GM12878 (cell line): ENCODE measurements around the gene PPT1. TPM values are rescaled to one million over a fixed set of nuclear protein-coding genes. Genes with fewer than 3 reads are reported as not detected.

Experiments used
- ATAC-seq: fragments of 200-7000 bp; cut with Tn5 transposase; 3 replicates; pipeline ENCODE4 v1.9.1; 2020; ENCODE audit warnings: mild to moderate bottlenecking, moderate library complexity
- BruUV-seq: library from RNA; stranded (reverse); fragments of 400-500 nt; replicated peaks from 2 replicates; lab custom pipeline; 2021; lab: Mats Ljungman, UMichigan
- CTCF ChIA-PET: fragments of 300-600 bp; sonication (Branson Sonifier 250); formaldehyde crosslinking; extraction: SDS; loops from one replicate; lab custom pipeline; 2021; ENCODE audit warnings: inconsistent platforms; lab: Yijun Ruan, JAX
- POLR2A ChIA-PET: fragments of 350-600 bp; formaldehyde crosslinking; extraction: SDS; loops from one replicate; lab custom pipeline; 2021; ENCODE audit warnings: inconsistent platforms; lab: Charles Lee
- RAD21 ChIA-PET: fragments of 300-600 bp; sonication (Branson Sonifier 250); formaldehyde crosslinking; loops from one replicate; lab custom pipeline; 2023; ENCODE audit warnings: antibody characterized with exemption; ENCODE audit not compliant: unreplicated experiment; lab: Charles Lee
- SMC1A ChIA-PET: fragments of 300-600 bp; sonication (Branson Sonifier 250); formaldehyde crosslinking; loops from one replicate; lab custom pipeline; 2023; ENCODE audit not compliant: unreplicated experiment, uncharacterized antibody; lab: Charles Lee
- DNase-seq: peaks from one replicate; pipeline ENCODE4 v3.0.0-alpha.2; 2011; ENCODE audit warnings: low read depth, low spot score
- FAIRE-seq: peaks from 3 replicates; lab custom pipeline; 2011; peaks lifted over from hg19 to GRCh38; lab: Jason Lieb, UNC
- H2AFZ ChIP-seq: 2 replicates; pipeline ENCODE4 v1.6.0; 2011; ENCODE audit warnings: low read depth, low read length, control low read depth; ENCODE audit not compliant: control insufficient read depth
- H3K27ac ChIP-seq: 2 replicates; pipeline ENCODE4 v1.5.1; 2011; ENCODE audit warnings: control low read depth; ENCODE audit not compliant: control insufficient read depth, insufficient read depth
- H3K27me3 ChIP-seq, 2 experiments: replicated peaks in 1 of 2; 2 replicates each; pipeline versions ENCODE4 v1.6.0 to v1.6.1; 2011; ENCODE audit warnings: low read length in 1 of 2; ENCODE audit not compliant: control insufficient read depth in 2 of 2, insufficient read depth in 2 of 2
- H3K36me3 ChIP-seq, 2 experiments: 2 replicates each; pipeline ENCODE4 v1.5.1; 2011; ENCODE audit warnings: low read length in 1 of 2; ENCODE audit not compliant: control insufficient read depth in 2 of 2, insufficient read depth in 2 of 2
- H3K4me1 ChIP-seq: 2 replicates; pipeline ENCODE4 v1.6.1; 2011; ENCODE audit warnings: mild to moderate bottlenecking, low read length, moderate library complexity, mixed read lengths; ENCODE audit not compliant: control insufficient read depth, insufficient read depth
- H3K4me2 ChIP-seq: 2 replicates; pipeline ENCODE4 v1.6.0; 2011; ENCODE audit warnings: control low read depth; ENCODE audit not compliant: control insufficient read depth, insufficient read depth
- H3K4me3 ChIP-seq: fragments of 200-600 bp; sonication (generic); 2 replicates; pipeline ENCODE4 v1.5.1; 2016
- H3K79me2 ChIP-seq: 2 replicates; pipeline ENCODE4 v1.6.0; 2011; ENCODE audit warnings: low read length; ENCODE audit not compliant: control insufficient read depth, insufficient read depth
- H3K9ac ChIP-seq: 2 replicates; pipeline ENCODE4 v1.8.0; 2011; ENCODE audit warnings: low read length, control low read depth, mixed read lengths; ENCODE audit not compliant: control insufficient read depth, insufficient read depth
- H3K9me3 ChIP-seq: replicated peaks from 3 replicates; pipeline ENCODE4 v1.5.1; 2011; ENCODE audit warnings: mild to moderate bottlenecking, low read length; ENCODE audit not compliant: control insufficient read depth, insufficient read depth
- H4K20me1 ChIP-seq: 2 replicates; pipeline ENCODE4 v1.6.0; 2011; ENCODE audit not compliant: control insufficient read depth, insufficient read depth
- BHLHE40 ChIP-seq, 2 experiments: fragments of 450-650 bp in 1 of 2; IDR thresholded peaks; 2 replicates each; pipeline ENCODE4 v1.6.1; 2011 to 2017; ENCODE audit warnings: low read depth in 2 of 2, borderline replicate concordance in 1 of 2, improper control_type of control experiment in 1 of 2, low read length in 1 of 2, mild to moderate bottlenecking in 1 of 2
- EGR1 ChIP-seq, 2 experiments: IDR thresholded peaks; 1 replicate in 1 of 2; 2 replicates in 1 of 2; pipeline ENCODE4 v1.6.1; 2011 to 2012; ENCODE audit warnings: low read depth in 2 of 2, low read length in 2 of 2, borderline replicate concordance in 1 of 2, mild to moderate bottlenecking in 1 of 2, moderate library complexity in 1 of 2
- HDAC2 ChIP-seq: fragments of 200-600 bp; sonication (generic); IDR thresholded peaks from 2 replicates; pipeline ENCODE4 v1.6.1; 2017
- IRF4 ChIP-seq: IDR thresholded peaks from 2 replicates; pipeline ENCODE4 v1.6.1; 2011; ENCODE audit warnings: low read depth, low read length
- MEF2A ChIP-seq: IDR thresholded peaks from 2 replicates; pipeline ENCODE4 v1.6.1; 2011; ENCODE audit warnings: low read depth, mild to moderate bottlenecking, low read length, moderate library complexity; ENCODE audit not compliant: insufficient read depth
- MTA2 ChIP-seq: fragments of 450-650 bp; IDR thresholded peaks from 2 replicates; pipeline ENCODE4 v1.6.1; 2016; ENCODE audit warnings: low read depth, mild to moderate bottlenecking, moderate library complexity
- MTA3 ChIP-seq: IDR thresholded peaks from 2 replicates; pipeline ENCODE4 v1.6.1; 2012; ENCODE audit warnings: low read length, inconsistent platforms, borderline replicate concordance
- NR2C2 ChIP-seq: IDR thresholded peaks from 2 replicates; pipeline ENCODE4 v1.6.1; 2011; ENCODE audit warnings: borderline replicate concordance, low read depth; ENCODE audit not compliant: control insufficient read depth, insufficient read length
- RB1 ChIP-seq: fragments of 450-650 bp; formaldehyde crosslinking; IDR thresholded peaks from 2 replicates; pipeline ENCODE4 v1.6.1; 2017; ENCODE audit warnings: mild to moderate bottlenecking, borderline replicate concordance
- RFX5 ChIP-seq: IDR thresholded peaks from 2 replicates; pipeline ENCODE4 v1.6.1; 2011; ENCODE audit warnings: low read depth, low read length, improper control_type of control experiment
- WGBS: methylation state at CpG from one replicate; pipeline ENCODE4 v1.1.6; 2016; ENCODE audit warnings: low lambda C conversion rate; ENCODE audit not compliant: insufficient replicate concordance, insufficient coverage; ENCODE audit errors: missing lambda C conversion rate; 5-methylcytosine and 5-hydroxymethylcytosine counted together
- in situ Hi-C: fragments of 300-500 bp; cut with MboI; formaldehyde crosslinking; loops from 9 replicates; pipeline ENCODE4 v1.14.3; 2018; ENCODE audit warnings: mixed read lengths
- intact Hi-C: fragments of 100-400 bp; cut with micrococcal nuclease; formaldehyde crosslinking; loops from one replicate; pipeline ENCODE4 v1.14.2; 2022; ENCODE audit not compliant: unreplicated experiment
- polyA plus RNA-seq, 11 experiments: library from polyadenylated mRNA; depleted of rRNA in 4 of 11; unstranded in 6 of 11; stranded (reverse) in 5 of 11; fragments of >200 nt; fragmentation: Nextera tagmentation in 4 of 11; fragmentation: Illumina TruSeq in 1 of 11; extraction: Ambion mirVana in 4 of 11; extraction: Trizol in 1 of 11; gene quantifications; 1 replicate in 1 of 11; 2 replicates in 10 of 11; pipeline versions ENCODE4 v1.2.1 to v1.2.3, GENCODE V29; 2011 to 2016; ENCODE audit warnings: inconsistent platforms in 2 of 11, missing spikeins in 2 of 11, low read depth in 1 of 11
- total RNA-seq, 4 experiments: library from RNA; depleted of rRNA in 3 of 4; stranded (reverse); fragments of >200 nt in 3 of 4; fragmentation: Illumina TruSeq in 1 of 4; extraction: Trizol in 1 of 4; gene quantifications; 2 replicates each; pipeline versions ENCODE4 v1.2.1 to v1.2.3, GENCODE V29; 2013 to 2021

PPT1 gene
- total and polyA plus RNA-seq, 10 of the 15 experiments (the other 5 are each of a cell fraction or from before 2014, with no cell fraction given): 50.4 to 147 (median 103) TPM

GRCh38 chr1:40045766-40046165 lies 51.3 kb downstream of the PPT1 start:
- POLR2A ChIA-PET: interaction anchor here (0.5 to 2.3 kb wide), 3 partner anchors 8 to 107 kb away, joined by 3 to 7 read pairs (median 5); no protein-coding TSS in a partner anchor
- DNase-seq (no peak), FAIRE-seq (no peak), ATAC-seq (no peak)
- in situ Hi-C loops (no loop called here), intact Hi-C loops (no loop called here)
- H3K36me3 ChIP-seq: peaks cover 0 to 28% of the 10 kb centered on the region in 2 experiments; a peak in 2 of 4 replicates
- peaks cover 30% of the 10 kb centered on the region for H3K4me1 ChIP-seq
- no peaks in the 10 kb centered on the region for H3K9me3 ChIP-seq
- CTCF ChIA-PET: interaction anchor here (0.6 to 2.7 kb wide), 3 partner anchors 11 to 44 kb away, joined by 3 to 9 read pairs (median 3); no protein-coding TSS in a partner anchor
- SMC1A ChIA-PET: interaction anchor here (1.1 to 1.4 kb wide), 4 partner anchors 13 to 107 kb away, joined by 3 to 5 read pairs (median 4); no protein-coding TSS in a partner anchor
- H3K4me3 ChIP-seq: peak overlapping the region; percentile 41; the same call in 1 of the 2 replicates
- no peaks in the 10 kb centered on the region for H3K27me3 ChIP-seq
- peaks cover 96% of the 10 kb centered on the region for H3K79me2 ChIP-seq
- no peak for TF ChIP-seq MEF2A
- TF ChIP-seq EGR1 (IDR thresholded peaks at IDR 0.05; ENCODE audit: borderline replicate concordance in 1 of 2, low read depth in 2 of 2, low read length in 2 of 2): no peak
- TF ChIP-seq BHLHE40 (IDR thresholded peaks at IDR 0.05; ENCODE audit: borderline replicate concordance in 1 of 2, low read depth in 2 of 2, low read length in 1 of 2): no peak
- peak overlapping the region; percentile 40; the same call in 1 of the 2 replicates for H3K4me2 ChIP-seq
- RAD21 ChIA-PET: no interaction called here
- no peak overlapping the region for H3K27ac ChIP-seq
- H2AFZ ChIP-seq: no peak overlapping the region
- no peak overlapping the region for H3K9ac ChIP-seq
- BruUV-seq: no TSS peak
- WGBS: 100% methylated on average over 3 of the region's 3 CpGs
- peaks cover 4% of the 10 kb centered on the region for H4K20me1 ChIP-seq

- Histone ChIP-seq H3K36me3 (peaks cover 0 to 25% of the 10 kb centered on the region in 2 experiments; a peak in 1 of 4 replicates), H3K79me2 (peaks cover 95% of the 10 kb centered on the region)
- no peak for TF ChIP-seq IRF4
- no peak for TF ChIP-seq MTA3
- TF ChIP-seq HDAC2: no peak
- no peak for TF ChIP-seq MTA2
- no peak for TF ChIP-seq RFX5
- TF ChIP-seq RB1: no peak
- no peak for TF ChIP-seq EGR1 (IDR thresholded peaks at IDR 0.05; ENCODE audit: borderline replicate concordance in 1 of 2, low read depth in 2 of 2, low read length in 2 of 2)
- TF ChIP-seq NR2C2: no peak
- TF ChIP-seq, all 136 proteins: peak for 0
- Histone ChIP-seq H3K9ac (no peak overlapping the region; the same call in 1 of the 2 replicates), H3K27me3 (no peaks in the 10 kb centered on the region), H3K4me1 (peaks cover 27% of the 10 kb centered on the region), H3K4me3 (peak overlapping the region; percentile 41), H2AFZ (no peak overlapping the region), H3K27ac (no peak overlapping the region), H3K4me2 (peak overlapping the region; percentile 47), H3K9me3 (no peaks in the 10 kb centered on the region), H4K20me1 (peaks cover 3% of the 10 kb centered on the region; the same call in 1 of the 2 replicates)
- DNase-seq (no peak), ATAC-seq (no peak), FAIRE-seq (no peak)
- 76% methylated on average over 4 of the region's 4 CpGs for WGBS
- in situ Hi-C loops: no loop called here
- RAD21 ChIA-PET: no interaction called here
- BruUV-seq: no TSS peak
- POLR2A ChIA-PET: interaction anchor here (0.5 to 2.3 kb wide), 5 partner anchors 9 to 721 kb away, joined by 3 to 7 read pairs (median 3); no protein-coding TSS in a partner anchor
- intact Hi-C loops: no loop called here
- CTCF ChIA-PET: interaction anchor here (0.6 to 2.7 kb wide), 3 partner anchors 11 to 43 kb away, joined by 3 to 9 read pairs (median 3); no protein-coding TSS in a partner anchor
- SMC1A ChIA-PET: interaction anchor here (1.1 to 1.4 kb wide), 4 partner anchors 12 to 108 kb away, joined by 3 to 5 read pairs (median 4); no protein-coding TSS in a partner anchor
These were observed 51.9 kb downstream of the PPT1 start for GRCh38 chr1:40045182-40045581.
